HL-60 (cell line): ENCODE measurements around the gene SPTBN1.

Experiments
- GABPA ChIP-seq: IDR thresholded peaks from 2 replicates; pipeline ENCODE4 v1.6.1; 2012; ENCODE audit warnings: low read depth
- POLR2AphosphoS5 ChIP-seq: IDR thresholded peaks from 2 replicates; pipeline ENCODE4 v1.6.1; 2012; ENCODE audit warnings: low read depth
- SPI1 ChIP-seq: IDR thresholded peaks from 2 replicates; pipeline ENCODE4 v1.6.1; 2012; ENCODE audit warnings: low read depth, mild to moderate bottlenecking, borderline replicate concordance
- TF ChIP-seq, protein P1 (sequence below): IDR thresholded peaks from one replicate; pipeline ENCODE4 v1.5.1; 2011; ENCODE audit warnings: low read length, control low read depth, inconsistent platforms; ENCODE audit not compliant: insufficient read depth
- TF ChIP-seq, protein P2 (sequence below): IDR thresholded peaks from 2 replicates; pipeline ENCODE4 v1.6.1; 2012; ENCODE audit warnings: low read depth; ENCODE audit not compliant: insufficient replicate concordance

DNA sequence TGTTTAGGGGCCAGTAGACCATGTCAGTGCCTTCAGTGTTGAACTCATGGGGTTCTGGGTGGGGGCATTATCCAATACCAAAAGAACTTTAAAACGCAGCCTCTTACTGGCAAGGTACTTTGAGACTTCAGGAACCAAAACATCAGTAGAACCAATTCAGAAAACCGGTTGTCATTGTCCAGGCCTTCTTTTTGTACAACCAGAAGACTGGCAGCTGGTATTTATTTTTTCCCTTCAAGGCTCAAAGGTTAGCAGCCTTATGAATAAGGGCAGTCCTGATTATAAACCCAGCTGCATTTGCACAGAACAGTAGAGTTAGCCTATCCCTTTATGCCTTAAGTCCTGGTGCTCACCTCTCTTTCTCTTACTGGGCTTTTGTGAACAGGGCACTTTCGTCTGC, 153.5 kb downstream of the SPTBN1 start:
- TF ChIP-seq, protein P1, sequence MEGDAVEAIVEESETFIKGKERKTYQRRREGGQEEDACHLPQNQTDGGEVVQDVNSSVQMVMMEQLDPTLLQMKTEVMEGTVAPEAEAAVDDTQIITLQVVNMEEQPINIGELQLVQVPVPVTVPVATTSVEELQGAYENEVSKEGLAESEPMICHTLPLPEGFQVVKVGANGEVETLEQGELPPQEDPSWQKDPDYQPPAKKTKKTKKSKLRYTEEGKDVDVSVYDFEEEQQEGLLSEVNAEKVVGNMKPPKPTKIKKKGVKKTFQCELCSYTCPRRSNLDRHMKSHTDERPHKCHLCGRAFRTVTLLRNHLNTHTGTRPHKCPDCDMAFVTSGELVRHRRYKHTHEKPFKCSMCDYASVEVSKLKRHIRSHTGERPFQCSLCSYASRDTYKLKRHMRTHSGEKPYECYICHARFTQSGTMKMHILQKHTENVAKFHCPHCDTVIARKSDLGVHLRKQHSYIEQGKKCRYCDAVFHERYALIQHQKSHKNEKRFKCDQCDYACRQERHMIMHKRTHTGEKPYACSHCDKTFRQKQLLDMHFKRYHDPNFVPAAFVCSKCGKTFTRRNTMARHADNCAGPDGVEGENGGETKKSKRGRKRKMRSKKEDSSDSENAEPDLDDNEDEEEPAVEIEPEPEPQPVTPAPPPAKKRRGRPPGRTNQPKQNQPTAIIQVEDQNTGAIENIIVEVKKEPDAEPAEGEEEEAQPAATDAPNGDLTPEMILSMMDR = no peak
- TF ChIP-seq, protein P2, sequence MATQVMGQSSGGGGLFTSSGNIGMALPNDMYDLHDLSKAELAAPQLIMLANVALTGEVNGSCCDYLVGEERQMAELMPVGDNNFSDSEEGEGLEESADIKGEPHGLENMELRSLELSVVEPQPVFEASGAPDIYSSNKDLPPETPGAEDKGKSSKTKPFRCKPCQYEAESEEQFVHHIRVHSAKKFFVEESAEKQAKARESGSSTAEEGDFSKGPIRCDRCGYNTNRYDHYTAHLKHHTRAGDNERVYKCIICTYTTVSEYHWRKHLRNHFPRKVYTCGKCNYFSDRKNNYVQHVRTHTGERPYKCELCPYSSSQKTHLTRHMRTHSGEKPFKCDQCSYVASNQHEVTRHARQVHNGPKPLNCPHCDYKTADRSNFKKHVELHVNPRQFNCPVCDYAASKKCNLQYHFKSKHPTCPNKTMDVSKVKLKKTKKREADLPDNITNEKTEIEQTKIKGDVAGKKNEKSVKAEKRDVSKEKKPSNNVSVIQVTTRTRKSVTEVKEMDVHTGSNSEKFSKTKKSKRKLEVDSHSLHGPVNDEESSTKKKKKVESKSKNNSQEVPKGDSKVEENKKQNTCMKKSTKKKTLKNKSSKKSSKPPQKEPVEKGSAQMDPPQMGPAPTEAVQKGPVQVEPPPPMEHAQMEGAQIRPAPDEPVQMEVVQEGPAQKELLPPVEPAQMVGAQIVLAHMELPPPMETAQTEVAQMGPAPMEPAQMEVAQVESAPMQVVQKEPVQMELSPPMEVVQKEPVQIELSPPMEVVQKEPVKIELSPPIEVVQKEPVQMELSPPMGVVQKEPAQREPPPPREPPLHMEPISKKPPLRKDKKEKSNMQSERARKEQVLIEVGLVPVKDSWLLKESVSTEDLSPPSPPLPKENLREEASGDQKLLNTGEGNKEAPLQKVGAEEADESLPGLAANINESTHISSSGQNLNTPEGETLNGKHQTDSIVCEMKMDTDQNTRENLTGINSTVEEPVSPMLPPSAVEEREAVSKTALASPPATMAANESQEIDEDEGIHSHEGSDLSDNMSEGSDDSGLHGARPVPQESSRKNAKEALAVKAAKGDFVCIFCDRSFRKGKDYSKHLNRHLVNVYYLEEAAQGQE = no peak
- no peak for TF ChIP-seq GABPA
- no peak for TF ChIP-seq POLR2AphosphoS5
- no peak for TF ChIP-seq SPI1
